C4-2B (cell line): Measurements from ENCODE around the gene ECHDC1.

Experiments used
- ZFX ChIP-seq: fragments of 450-650 bp; IDR thresholded peaks from 2 replicates; pipeline ENCODE4 v1.6.1; 2017
- TF ChIP-seq, protein P1 (sequence below): fragments of 450-650 bp; conservative IDR thresholded peaks from 2 replicates; pipeline ENCODE4 v1.5.1; 2017; ENCODE audit warnings: mild to moderate bottlenecking

DNA sequence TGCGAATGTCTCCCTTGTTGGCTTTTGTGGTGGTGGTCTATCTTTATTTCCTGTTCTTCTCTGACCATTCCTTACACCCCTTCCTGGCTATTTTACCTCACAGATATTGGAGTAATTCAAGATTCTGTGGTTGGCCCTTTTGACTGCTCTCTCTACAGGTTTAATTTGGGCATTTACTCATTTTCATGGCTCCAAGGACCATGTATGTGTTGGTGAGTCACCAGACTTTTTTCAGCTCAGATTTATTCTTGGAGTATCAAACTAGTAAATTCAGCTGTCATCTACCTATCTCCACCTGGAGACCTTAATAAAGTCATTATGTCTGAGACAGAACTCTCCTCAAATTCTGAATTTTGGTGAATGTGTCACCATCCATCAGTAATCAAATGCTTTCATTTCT, 61.2 kb downstream of the ECHDC1 start:
- TF ChIP-seq, protein P1, sequence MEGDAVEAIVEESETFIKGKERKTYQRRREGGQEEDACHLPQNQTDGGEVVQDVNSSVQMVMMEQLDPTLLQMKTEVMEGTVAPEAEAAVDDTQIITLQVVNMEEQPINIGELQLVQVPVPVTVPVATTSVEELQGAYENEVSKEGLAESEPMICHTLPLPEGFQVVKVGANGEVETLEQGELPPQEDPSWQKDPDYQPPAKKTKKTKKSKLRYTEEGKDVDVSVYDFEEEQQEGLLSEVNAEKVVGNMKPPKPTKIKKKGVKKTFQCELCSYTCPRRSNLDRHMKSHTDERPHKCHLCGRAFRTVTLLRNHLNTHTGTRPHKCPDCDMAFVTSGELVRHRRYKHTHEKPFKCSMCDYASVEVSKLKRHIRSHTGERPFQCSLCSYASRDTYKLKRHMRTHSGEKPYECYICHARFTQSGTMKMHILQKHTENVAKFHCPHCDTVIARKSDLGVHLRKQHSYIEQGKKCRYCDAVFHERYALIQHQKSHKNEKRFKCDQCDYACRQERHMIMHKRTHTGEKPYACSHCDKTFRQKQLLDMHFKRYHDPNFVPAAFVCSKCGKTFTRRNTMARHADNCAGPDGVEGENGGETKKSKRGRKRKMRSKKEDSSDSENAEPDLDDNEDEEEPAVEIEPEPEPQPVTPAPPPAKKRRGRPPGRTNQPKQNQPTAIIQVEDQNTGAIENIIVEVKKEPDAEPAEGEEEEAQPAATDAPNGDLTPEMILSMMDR = no peak
- no peak for TF ChIP-seq ZFX
